Spleen (tissue), 11 donors: Measurements from ENCODE around the gene GADD45G. TPM values are rescaled to one million over a fixed set of nuclear protein-coding genes. Genes with fewer than 3 reads are reported as not detected.

ENCODE experiments used
- DNase-seq: peaks from one replicate; pipeline ENCODE4 v3.0.0-alpha.2; 2020
- H3K27ac ChIP-seq, 8 donors: fragments of 200-600 bp; sonication (generic) in 7 of 8; 1 replicate in 4 of 8; 2 replicates in 4 of 8; pipeline versions ENCODE4 v1.5.0 to v1.8.0; 2016 to 2021; ENCODE audit warnings: inconsistent platforms in 4 of 8, mild to moderate bottlenecking in 4 of 8, moderate library complexity in 1 of 8
- H3K27me3 ChIP-seq, 7 donors: fragments of 200-600 bp; sonication (generic) in 6 of 7; replicated peaks in 1 of 7; 1 replicate in 4 of 7; 2 replicates in 3 of 7; pipeline versions ENCODE4 v1.5.0 to v1.8.0; 2016 to 2021; ENCODE audit warnings: inconsistent platforms in 3 of 7, mild to moderate bottlenecking in 1 of 7
- H3K36me3 ChIP-seq, 6 donors: fragments of 200-600 bp; sonication (generic) in 5 of 6; 1 replicate in 4 of 6; 2 replicates in 2 of 6; pipeline versions ENCODE4 v1.5.0 to v1.8.0; 2016 to 2021; ENCODE audit warnings: inconsistent platforms in 2 of 6
- H3K4me1 ChIP-seq, 6 donors: fragments of 200-600 bp; sonication (generic) in 5 of 6; 1 replicate in 3 of 6; 2 replicates in 3 of 6; pipeline versions ENCODE4 v1.5.0 to v1.8.0; 2016 to 2021; ENCODE audit warnings: inconsistent platforms in 3 of 6
- H3K4me3 ChIP-seq, 8 donors: fragments of 200-600 bp; sonication (generic) in 7 of 8; 1 replicate in 4 of 8; 2 replicates in 4 of 8; pipeline versions ENCODE4 v1.5.0 to v1.8.0; 2016 to 2021; ENCODE audit warnings: inconsistent platforms in 4 of 8, mild to moderate bottlenecking in 4 of 8, moderate library complexity in 2 of 8
- H3K9me3 ChIP-seq, 8 donors: fragments of 200-600 bp; sonication (generic) in 7 of 8; 1 replicate in 4 of 8; 2 replicates in 4 of 8; pipeline versions ENCODE4 v1.5.0 to v1.8.0; 2016 to 2021; ENCODE audit warnings: inconsistent platforms in 4 of 8
- CTCF ChIP-seq, 11 experiments: fragments of 200-600 bp in 7 of 11; fragments of 450-650 bp in 4 of 11; sonication (generic) in 4 of 11; IDR thresholded peaks in 8 of 11; conservative IDR thresholded peaks in 3 of 11; 1 replicate in 7 of 11; 2 replicates in 4 of 11; pipeline versions ENCODE4 v1.4.0 to v1.8.0; 2016 to 2021; ENCODE audit warnings: antibody characterized with exemption in 11 of 11, inconsistent platforms in 4 of 11, mild to moderate bottlenecking in 1 of 11
- POLR2A ChIP-seq, 3 donors: fragments of 450-650 bp; IDR thresholded peaks; one replicate each; pipeline ENCODE4 v1.5.1; 2017; ENCODE audit warnings: antibody characterized with exemption in 3 of 3, mild to moderate bottlenecking in 1 of 3
- POLR2AphosphoS5 ChIP-seq, 3 donors: sonication (generic); formaldehyde crosslinking; IDR thresholded peaks; one replicate each; pipeline ENCODE4 v1.5.1; 2017; ENCODE audit warnings: antibody characterized with exemption in 3 of 3
- WGBS, 5 donors: extraction: QIAGEN DNeasy Blood & Tissue Kit in 3 of 5; methylation state at CpG; one replicate each; pipeline versions ENCODE4 v1.1.5 to v1.1.7; 2013 to 2018; 5-methylcytosine and 5-hydroxymethylcytosine counted together
- intact Hi-C: fragments of 100-400 bp; cut with DNase I; formaldehyde crosslinking; loops from one replicate; pipeline ENCODE4 v1.15.0; 2023; ENCODE audit warnings: low total_unique reads
- polyA plus RNA-seq, 3 donors: library from polyadenylated mRNA; stranded (reverse); fragments of 200-250 nt; gene quantifications; one replicate each; pipeline ENCODE4 v1.2.1, GENCODE V29; 2013
- total RNA-seq, 7 donors: library from RNA; depleted of rRNA in 3 of 7; stranded (reverse); fragments of >200 nt in 3 of 7; fragmentation: NEBNext Ultra II Directional in 4 of 7; extraction: Animal tissue kit (Norgen Biotek cat#: 25700) in 4 of 7; gene quantifications; one replicate each; pipeline versions ENCODE4 v1.1.0 to v1.2.1, GENCODE V29; 2016 to 2021
- donor health status: healthy with polysubstance abuse.
- donor health status: DM: no; HTN: no; CAD: no; lungs with moderate emphysema.
- donor health status: DM: no; HTN: no; CAD: no.
- donor health status: Bipolar disorder and iron deficiency.
- donor health status: healthy.
- donor health status: DM: no; HTN: no; CAD: no.
- donor health status: DM: yes; HTN: yes; CAD: no.

GADD45G gene
- total and polyA plus RNA-seq, 10 donors: 2.0 to 17.6 (median 4.2) TPM

- Histone ChIP-seq H3K9me3 (peaks cover 0 to 10% (median 0%) of the 10 kb centered on the region in 8 donors), H3K36me3 (no peaks in the 10 kb centered on the region), H3K4me3 (no peak overlapping the region), H3K27me3 (peaks cover 0 to 9% (median 0%) of the 10 kb centered on the region in 7 donors), H3K4me1 (no peaks in the 10 kb centered on the region), H3K27ac (no peak overlapping the region)
- no peak for DNase-seq
- no peak for TF ChIP-seq CTCF (IDR thresholded peaks at IDR 0.05 in 8 of 11, conservative IDR thresholded peaks at IDR 0.05 in 3 of 11)
- TF ChIP-seq POLR2AphosphoS5 (IDR thresholded peaks at IDR 0.05): no peak
- TF ChIP-seq POLR2A (IDR thresholded peaks at IDR 0.05): no peak
- intact Hi-C loops: no loop called here
- WGBS, 5 donors: 84 to 92% (median 86%) methylated on average over 10 of the region's 10 CpGs
Observed at GRCh38 chr9:89613912-89614892, 9.4 kb downstream of the GADD45G start.

GRCh38 chr9:89615661-89616060, 10.8 kb downstream of the GADD45G start:
- Histone ChIP-seq H3K27ac (no peak overlapping the region), H3K36me3 (no peaks in the 10 kb centered on the region), H3K27me3 (peaks cover 0 to 9% (median 0%) of the 10 kb centered on the region in 7 donors), H3K9me3 (peaks cover 0 to 10% (median 0%) of the 10 kb centered on the region in 8 donors), H3K4me1 (no peaks in the 10 kb centered on the region), H3K4me3 (no peak overlapping the region)
- TF ChIP-seq POLR2AphosphoS5 (IDR thresholded peaks at IDR 0.05) (no peak), POLR2A (IDR thresholded peaks at IDR 0.05) (no peak), CTCF (IDR thresholded peaks at IDR 0.05 in 8 of 11, conservative IDR thresholded peaks at IDR 0.05 in 3 of 11) (no peak)
- intact Hi-C loops: no loop called here
- WGBS, 5 donors: 86 to 96% (median 92%) methylated on average over 2 of the region's 2 CpGs
- no peak for DNase-seq

GRCh38 chr9:89616411-89616810, 11.6 kb downstream of the GADD45G start:
- no peak for TF ChIP-seq POLR2AphosphoS5 (IDR thresholded peaks at IDR 0.05)
- TF ChIP-seq POLR2A (IDR thresholded peaks at IDR 0.05): no peak
- TF ChIP-seq CTCF (IDR thresholded peaks at IDR 0.05 in 8 of 11, conservative IDR thresholded peaks at IDR 0.05 in 3 of 11): no peak
- Histone ChIP-seq H3K4me1 (no peaks in the 10 kb centered on the region), H3K4me3 (no peak overlapping the region), H3K27me3 (peaks cover 0 to 9% (median 0%) of the 10 kb centered on the region in 7 donors), H3K27ac (no peak overlapping the region), H3K9me3 (peaks cover 0 to 10% (median 0%) of the 10 kb centered on the region in 8 donors), H3K36me3 (no peaks in the 10 kb centered on the region)
- DNase-seq: no peak
- WGBS, 5 donors: 66 to 86% (median 79%) methylated on average over 3 to 9 of the region's 9 CpGs
- intact Hi-C loops: no loop called here

- H3K27me3 ChIP-seq: peaks cover 0 to 9% (median 0%) of the 10 kb centered on the region in 7 donors
- 81 to 100% (median 92%) methylated on average over 2 of the region's 2 CpGs for WGBS, 5 donors
- intact Hi-C loops: no loop called here
- H3K9me3 ChIP-seq: no peaks in the 10 kb centered on the region
- no peaks in the 10 kb centered on the region for H3K36me3 ChIP-seq
- H3K4me1 ChIP-seq: peaks cover 0 to 7% (median 0%) of the 10 kb centered on the region in 6 donors
- DNase-seq: no peak
- TF ChIP-seq POLR2AphosphoS5 (IDR thresholded peaks at IDR 0.05) (no peak), POLR2A (IDR thresholded peaks at IDR 0.05) (no peak), CTCF (IDR thresholded peaks at IDR 0.05 in 8 of 11, conservative IDR thresholded peaks at IDR 0.05 in 3 of 11) (no peak)
- H3K27ac ChIP-seq: no peak overlapping the region
- no peak overlapping the region for H3K4me3 ChIP-seq
Observed at GRCh38 chr9:89617978-89618377, 13.2 kb downstream of the GADD45G start.
